Gastroesophageal sphincter (tissue), 4 donors: Measurements from ENCODE around the gene MTFR1L. TPM values are rescaled to one million over a fixed set of nuclear protein-coding genes. Genes with fewer than 3 reads are reported as not detected.
A peak's percentile ranks its signal among the peaks of the same experiment; 100 is the strongest.

ENCODE experiments used
- ATAC-seq: fragments of 150-250 bp; one replicate; pipeline ENCODE4 v1.9.1; 2016; ENCODE audit warnings: mild to moderate bottlenecking, moderate library complexity
- H3K27ac ChIP-seq, 4 donors: fragments of 200-600 bp; sonication (generic) in 3 of 4; 1 replicate in 3 of 4; 2 replicates in 1 of 4; pipeline ENCODE4 v1.5.1; 2016 to 2019
- H3K27me3 ChIP-seq: fragments of 200-600 bp; sonication (generic); one replicate; pipeline ENCODE4 v1.5.1; 2019
- H3K36me3 ChIP-seq, 2 donors: fragments of 200-600 bp; sonication (generic); one replicate each; pipeline ENCODE4 v1.5.1; 2019; ENCODE audit warnings: control low read depth in 1 of 2
- H3K4me1 ChIP-seq, 3 donors: fragments of 200-600 bp; sonication (generic); 1 replicate in 2 of 3; 2 replicates in 1 of 3; pipeline ENCODE4 v1.5.1; 2016 to 2019; ENCODE audit warnings: control low read depth in 2 of 3
- H3K4me3 ChIP-seq, 2 donors: fragments of 200-600 bp; sonication (generic); one replicate each; pipeline ENCODE4 v1.5.1; 2019; ENCODE audit warnings: mild to moderate bottlenecking in 1 of 2, moderate library complexity in 1 of 2
- H3K9me3 ChIP-seq, 3 donors: fragments of 200-600 bp; sonication (generic); one replicate each; pipeline ENCODE4 v1.5.1; 2017 to 2019; ENCODE audit warnings: control low read depth in 2 of 3
- EP300 ChIP-seq: sonication (generic); formaldehyde crosslinking; IDR thresholded peaks from one replicate; pipeline ENCODE4 v1.6.1; 2017; ENCODE audit warnings: antibody characterized with exemption, mild to moderate bottlenecking
- POLR2A ChIP-seq, 2 donors: fragments of 450-650 bp; IDR thresholded peaks; one replicate each; pipeline ENCODE4 v1.6.1; 2017; ENCODE audit warnings: antibody characterized with exemption in 2 of 2, mild to moderate bottlenecking in 2 of 2, moderate library complexity in 1 of 2
- POLR2AphosphoS5 ChIP-seq: sonication (generic); formaldehyde crosslinking; IDR thresholded peaks from one replicate; pipeline ENCODE4 v1.6.1; 2017; ENCODE audit warnings: antibody characterized with exemption
- WGBS, 2 donors: methylation state at CpG; one replicate each; pipeline ENCODE4 v1.1.5; 2018; ENCODE audit warnings: low coverage in 1 of 2; 5-methylcytosine and 5-hydroxymethylcytosine counted together
- total RNA-seq, 4 donors: library from RNA; depleted of rRNA; stranded (reverse); fragments of >200 nt; gene quantifications; one replicate each; pipeline ENCODE4 v1.1.0, GENCODE V29; 2016
- TF ChIP-seq, protein P1 (sequence below), 4 experiments: fragments of 200-600 bp in 2 of 4; fragments of 450-650 bp in 2 of 4; sonication (generic) in 1 of 4; IDR thresholded peaks; one replicate each; pipeline ENCODE4 v1.5.1; 2017 to 2019; ENCODE audit warnings: antibody characterized with exemption in 4 of 4, mild to moderate bottlenecking in 2 of 4, moderate library complexity in 2 of 4

MTFR1L gene
- 100 to 1,000 TPM in 2 of 4 donors, 10 to 100 TPM in 2; 83.2 to 128 (median 101) TPM for total RNA-seq

DNA sequence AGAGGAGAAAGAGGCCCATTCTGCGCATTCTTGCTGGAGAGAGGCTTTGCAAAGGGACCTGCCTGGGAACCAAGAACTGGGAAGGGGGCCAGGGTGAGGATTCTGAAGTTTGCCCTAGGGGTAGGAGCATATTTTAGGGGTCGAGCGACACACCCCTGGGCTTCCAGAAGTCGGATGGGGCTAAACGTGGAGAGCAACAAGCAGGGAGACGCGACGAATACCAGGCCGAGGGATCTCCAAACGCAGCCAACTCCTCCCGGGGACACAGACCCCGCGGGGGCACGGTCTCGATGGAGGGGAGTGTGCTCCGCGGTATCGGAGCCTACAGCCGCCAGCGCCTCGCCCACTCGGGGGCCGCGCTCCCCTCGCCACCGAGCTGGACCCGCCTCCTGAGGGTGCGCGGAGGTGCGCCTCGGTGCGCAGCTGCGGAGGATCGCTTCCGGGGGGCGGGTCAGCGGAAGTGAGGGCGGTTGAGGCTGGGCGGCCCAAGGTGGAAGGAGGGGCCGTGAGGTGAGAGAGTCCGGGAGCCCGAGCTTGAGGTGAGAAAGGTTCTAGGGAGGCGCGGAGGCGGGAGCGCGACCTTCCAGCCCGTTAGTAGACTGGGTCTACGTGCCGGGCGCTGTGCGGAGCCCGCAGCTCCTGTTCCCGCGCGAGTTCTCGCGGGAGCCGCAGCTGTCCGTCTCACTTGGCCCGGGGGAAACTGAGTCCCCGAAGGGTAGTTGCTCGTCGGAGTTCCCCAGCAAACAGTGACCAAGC is at the start of gene MTFR1L:
Gene MTFR1L (plus strand): TSS at position 464 of the 756 bp plus-strand sequence. CDS start 3,151 bp downstream, outside the sequence.
- H3K9me3 ChIP-seq = no peaks in the 10 kb centered on the region
- TF ChIP-seq EP300 (no peak), POLR2A (IDR thresholded peaks at IDR 0.05) (peak; percentile 83 to 86), POLR2AphosphoS5 (peak; percentile 89)
- TF ChIP-seq, protein P1, sequence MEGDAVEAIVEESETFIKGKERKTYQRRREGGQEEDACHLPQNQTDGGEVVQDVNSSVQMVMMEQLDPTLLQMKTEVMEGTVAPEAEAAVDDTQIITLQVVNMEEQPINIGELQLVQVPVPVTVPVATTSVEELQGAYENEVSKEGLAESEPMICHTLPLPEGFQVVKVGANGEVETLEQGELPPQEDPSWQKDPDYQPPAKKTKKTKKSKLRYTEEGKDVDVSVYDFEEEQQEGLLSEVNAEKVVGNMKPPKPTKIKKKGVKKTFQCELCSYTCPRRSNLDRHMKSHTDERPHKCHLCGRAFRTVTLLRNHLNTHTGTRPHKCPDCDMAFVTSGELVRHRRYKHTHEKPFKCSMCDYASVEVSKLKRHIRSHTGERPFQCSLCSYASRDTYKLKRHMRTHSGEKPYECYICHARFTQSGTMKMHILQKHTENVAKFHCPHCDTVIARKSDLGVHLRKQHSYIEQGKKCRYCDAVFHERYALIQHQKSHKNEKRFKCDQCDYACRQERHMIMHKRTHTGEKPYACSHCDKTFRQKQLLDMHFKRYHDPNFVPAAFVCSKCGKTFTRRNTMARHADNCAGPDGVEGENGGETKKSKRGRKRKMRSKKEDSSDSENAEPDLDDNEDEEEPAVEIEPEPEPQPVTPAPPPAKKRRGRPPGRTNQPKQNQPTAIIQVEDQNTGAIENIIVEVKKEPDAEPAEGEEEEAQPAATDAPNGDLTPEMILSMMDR (IDR thresholded peaks at IDR 0.05) = peak in 1 of 4 experiments; percentile 21
- H3K36me3 ChIP-seq = peaks cover 0 to 39% of the 10 kb centered on the region in 2 donors
- ATAC-seq = peak; percentile 94
- WGBS, 2 donors = 0% methylated on average over 1 to 3 of the region's 64 CpGs
- H3K27me3 ChIP-seq = no peaks in the 10 kb centered on the region
- H3K4me1 ChIP-seq = peaks cover 0 to 57% (median 26%) of the 10 kb centered on the region in 3 donors
- H3K4me3 ChIP-seq = peak within 1 kb of the TSS; percentile 63 to 96
- H3K27ac ChIP-seq = peak within 1 kb of the TSS; percentile 47 to 97 (median 96)

DNA sequence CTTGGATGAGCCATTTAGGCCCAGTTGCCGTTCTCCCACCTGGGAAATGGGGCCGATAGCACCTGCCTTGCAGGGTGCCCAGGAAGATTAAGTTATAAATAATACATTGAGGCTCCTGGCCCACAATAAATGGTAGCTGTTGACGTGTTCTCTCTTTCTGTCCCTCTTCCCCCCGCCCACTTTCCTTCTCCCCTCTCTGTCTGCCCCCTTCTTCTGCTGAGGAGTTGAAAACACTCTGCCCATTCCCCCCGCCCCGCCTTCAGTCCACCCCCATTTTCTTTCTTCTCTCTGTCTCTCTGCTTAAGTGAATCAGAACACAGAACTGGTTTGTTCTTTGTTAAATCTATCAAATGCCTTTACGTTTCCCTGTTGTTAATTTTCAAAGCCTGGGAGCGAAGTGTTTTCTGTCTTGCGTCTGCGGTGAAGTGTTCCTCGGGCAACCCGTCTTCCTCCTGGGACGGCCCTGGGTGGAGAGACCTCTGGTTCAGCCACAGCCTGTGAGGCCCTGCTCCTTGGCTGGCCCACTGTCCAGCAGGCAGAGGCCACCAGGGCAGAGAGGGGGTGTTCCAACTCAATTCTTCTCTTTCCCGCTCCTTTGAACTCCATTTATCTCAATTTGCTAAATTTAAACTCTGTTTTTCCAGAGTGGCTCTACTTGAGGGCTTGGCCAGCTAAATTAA is 49.1 kb upstream of the MTFR1L start:
- no peak for ATAC-seq
- H3K9me3 ChIP-seq = no peaks in the 10 kb centered on the region
- H3K4me1 ChIP-seq = peaks cover 0 to 23% (median 4%) of the 10 kb centered on the region in 3 donors
- H3K36me3 ChIP-seq = peaks cover 0 to 64% of the 10 kb centered on the region in 2 donors
- no peak overlapping the region for H3K4me3 ChIP-seq
- WGBS, 2 donors = 43 to 59% methylated on average over 3 to 9 of the region's 14 CpGs
- H3K27ac ChIP-seq = peak overlapping the region in 3 of 4 donors; percentile 14 to 60 (median 46)
- no peaks in the 10 kb centered on the region for H3K27me3 ChIP-seq
- TF ChIP-seq POLR2A (IDR thresholded peaks at IDR 0.05) = no peak
- TF ChIP-seq, protein P1 (IDR thresholded peaks at IDR 0.05) = no peak
- no peak for TF ChIP-seq EP300
- TF ChIP-seq POLR2AphosphoS5 = no peak

DNA sequence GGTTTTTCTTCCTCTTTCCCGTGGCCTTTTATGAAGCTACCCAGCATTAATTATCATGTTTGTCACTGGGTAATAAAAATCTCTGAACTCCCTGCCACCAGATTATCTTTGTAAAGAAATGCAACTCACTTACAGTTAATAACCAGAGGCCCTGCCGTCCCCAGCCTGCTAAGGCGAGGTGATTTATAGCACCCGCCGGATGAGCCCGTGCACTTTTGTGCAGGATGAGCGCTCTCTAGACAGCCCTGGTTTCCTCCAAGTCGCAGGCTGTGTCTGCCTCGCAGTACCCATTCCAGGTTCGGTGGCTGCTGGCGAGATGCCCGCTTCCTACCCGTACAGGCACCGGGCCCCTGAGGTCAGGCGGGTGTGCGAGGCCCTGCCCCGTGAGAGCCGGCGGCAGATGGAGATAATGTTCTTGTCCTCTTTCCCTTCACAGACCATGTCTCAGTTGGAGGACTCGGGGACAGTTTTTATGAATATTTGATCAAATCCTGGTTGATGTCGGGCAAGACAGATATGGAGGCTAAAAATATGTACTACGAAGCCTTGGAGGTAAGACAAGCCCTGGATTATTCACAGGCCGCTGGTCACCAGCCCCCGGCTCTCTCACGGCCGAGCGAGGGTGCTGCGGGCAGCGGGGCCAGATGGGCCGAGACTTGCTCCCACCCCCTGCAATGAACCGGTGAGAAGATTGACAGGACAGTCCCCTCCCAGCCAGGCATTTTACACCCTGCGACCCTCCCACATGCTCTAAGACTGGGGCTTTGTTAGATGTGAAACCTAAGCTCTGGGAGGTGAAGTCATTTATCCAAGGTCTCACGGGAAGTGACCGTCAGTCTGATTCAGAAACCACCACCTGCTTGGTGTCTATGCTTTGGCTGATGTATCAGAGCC is 48.3 kb upstream of the MTFR1L start:
- peak; percentile 26 for ATAC-seq
- Histone ChIP-seq H3K36me3 (peaks cover 0 to 71% of the 10 kb centered on the region in 2 donors), H3K27ac (peak overlapping the region in 3 of 4 donors; percentile 14 to 60 (median 46)), H3K4me1 (peaks cover 0 to 23% (median 4%) of the 10 kb centered on the region in 3 donors), H3K27me3 (no peaks in the 10 kb centered on the region), H3K9me3 (no peaks in the 10 kb centered on the region), H3K4me3 (no peak overlapping the region)
- WGBS, 2 donors = 50 to 60% methylated on average over 1 to 22 of the region's 34 CpGs
- TF ChIP-seq EP300 (no peak), POLR2A (IDR thresholded peaks at IDR 0.05) (no peak), POLR2AphosphoS5 (no peak)
- TF ChIP-seq, protein P1 (IDR thresholded peaks at IDR 0.05) = no peak

DNA sequence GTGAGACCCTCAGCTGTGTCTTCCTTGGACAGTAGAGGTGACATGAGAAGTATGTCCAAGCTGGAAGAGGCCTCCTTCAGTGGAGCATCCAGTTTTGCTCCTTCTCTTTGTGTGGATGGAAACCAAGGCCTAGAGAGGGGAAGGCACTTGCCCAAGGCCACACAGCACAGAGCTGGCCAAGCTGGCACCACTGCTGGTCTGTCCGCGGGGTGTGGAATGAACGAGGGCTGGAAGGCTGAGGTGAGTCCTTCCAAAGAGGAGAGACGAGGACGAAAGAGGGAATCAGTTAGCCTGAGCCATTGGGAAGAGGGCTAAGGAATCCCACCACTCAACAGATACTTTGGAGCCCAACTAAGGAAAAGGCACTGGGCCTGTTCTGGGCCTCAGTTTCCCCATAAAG is 47.6 kb upstream of the MTFR1L start:
- no peaks in the 10 kb centered on the region for H3K9me3 ChIP-seq
- peaks cover 0 to 71% of the 10 kb centered on the region in 2 donors for H3K36me3 ChIP-seq
- TF ChIP-seq POLR2AphosphoS5 (no peak), EP300 (no peak), POLR2A (IDR thresholded peaks at IDR 0.05) (no peak)
- TF ChIP-seq, protein P1 (IDR thresholded peaks at IDR 0.05) = no peak
- 94 to 100% methylated on average over 2 to 5 of the region's 5 CpGs for WGBS, 2 donors
- no peak overlapping the region for H3K4me3 ChIP-seq
- H3K27ac ChIP-seq = no peak overlapping the region
- H3K4me1 ChIP-seq = peaks cover 0 to 23% (median 4%) of the 10 kb centered on the region in 3 donors
- no peak for ATAC-seq
- H3K27me3 ChIP-seq = no peaks in the 10 kb centered on the region
